Ovary (tissue), 3 donors: Measurements from ENCODE around the gene C12orf54.
"Not testable (repeated sequence)": the region's sequence is repeated elsewhere in the genome, so short reads cannot be mapped to it uniquely, and the experiment has no call there.

ENCODE experiments used
- CTCF ChIP-seq, 3 donors: fragments of 450-650 bp in 2 of 3; fragments of 200-600 bp in 1 of 3; IDR thresholded peaks; one replicate each; pipeline versions ENCODE4 v1.5.1 to v1.8.0; 2016 to 2022; ENCODE audit warnings: antibody characterized with exemption in 3 of 3, mild to moderate bottlenecking in 1 of 3
- POLR2A ChIP-seq: fragments of 450-650 bp; IDR thresholded peaks from one replicate; pipeline ENCODE4 v1.6.1; 2017; ENCODE audit warnings: antibody characterized with exemption, mild to moderate bottlenecking, moderate library complexity
- donor health status: DM: no; HTN: no; CAD: no.

- TF ChIP-seq POLR2A; CTCF (IDR thresholded peaks at IDR 0.05): not testable (repeated sequence)
Observed at GRCh38 chr12:48452961-48453360, 29.3 kb upstream of the C12orf54 start.
